DND-41 (cell line): ENCODE data around the gene PTF1A.

Source experiments
- ATAC-seq: fragments of 200-7000 bp; cut with Tn5 transposase; 3 replicates; pipeline ENCODE4 v1.9.1; 2021; ENCODE audit warnings: low read depth; ENCODE audit not compliant: insufficient read depth
- DNase-seq: peaks from one replicate; pipeline ENCODE4 v3.0.0-alpha.2; 2020
- H2AFZ ChIP-seq: 2 replicates; pipeline ENCODE4 v1.6.0; 2012; ENCODE audit warnings: low read depth, low read length
- H3K27ac ChIP-seq: 2 replicates; pipeline ENCODE4 v1.5.1; 2012; ENCODE audit warnings: low read length, inconsistent platforms
- H3K27me3 ChIP-seq: fragments of 200-600 bp; sonication (generic); 2 replicates; pipeline ENCODE4 v1.6.0; 2012; ENCODE audit warnings: low read length, mild to moderate bottlenecking, inconsistent platforms; ENCODE audit not compliant: insufficient read depth, poor library complexity
- H3K36me3 ChIP-seq: 2 replicates; pipeline ENCODE4 v1.5.1; 2012; ENCODE audit warnings: low read length, inconsistent platforms; ENCODE audit not compliant: insufficient read depth
- H3K4me1 ChIP-seq: 2 replicates; pipeline ENCODE4 v1.5.1; 2012; ENCODE audit warnings: mild to moderate bottlenecking, low read length; ENCODE audit not compliant: insufficient read depth
- H3K4me2 ChIP-seq: 2 replicates; pipeline ENCODE4 v1.6.0; 2012; ENCODE audit warnings: mild to moderate bottlenecking, moderate library complexity, low read length, inconsistent platforms; ENCODE audit not compliant: insufficient read depth
- H3K4me3 ChIP-seq, 2 experiments: fragments of 200-600 bp in 1 of 2; shearing (Covaris generic) in 1 of 2; 2 replicates each; pipeline ENCODE4 v1.5.1; 2012 to 2016; ENCODE audit warnings: inconsistent platforms in 2 of 2, low read length in 2 of 2, mild to moderate bottlenecking in 2 of 2, low read depth in 1 of 2, moderate library complexity in 1 of 2
- H3K79me2 ChIP-seq: 2 replicates; pipeline ENCODE4 v1.6.0; 2012; ENCODE audit warnings: low read length, inconsistent platforms; ENCODE audit not compliant: insufficient read depth
- H3K9ac ChIP-seq: 2 replicates; pipeline ENCODE4 v1.6.0; 2012; ENCODE audit warnings: low read depth, mild to moderate bottlenecking, inconsistent platforms, low read length, moderate library complexity
- H3K9me3 ChIP-seq: 2 replicates; pipeline ENCODE4 v1.5.1; 2012; ENCODE audit warnings: low read length, moderate library complexity, mild to moderate bottlenecking, inconsistent platforms; ENCODE audit not compliant: insufficient read depth, severe bottlenecking
- H4K20me1 ChIP-seq: 2 replicates; pipeline ENCODE4 v1.6.0; 2012; ENCODE audit warnings: low read length; ENCODE audit not compliant: insufficient read depth
- EZH2 ChIP-seq: IDR thresholded peaks from 3 replicates; pipeline ENCODE4 v1.6.1; 2012; ENCODE audit warnings: borderline replicate concordance, low read depth, mild to moderate bottlenecking, moderate library complexity, low read length, inconsistent platforms; ENCODE audit not compliant: severe bottlenecking
- TF ChIP-seq, protein P1 (sequence below): IDR thresholded peaks from 2 replicates; pipeline ENCODE4 v1.5.1; 2012; ENCODE audit warnings: borderline replicate concordance, low read length, moderate library complexity, mild to moderate bottlenecking; ENCODE audit not compliant: poor library complexity, severe bottlenecking; ENCODE audit errors: extremely low read depth

The PTF1A gene

DNA sequence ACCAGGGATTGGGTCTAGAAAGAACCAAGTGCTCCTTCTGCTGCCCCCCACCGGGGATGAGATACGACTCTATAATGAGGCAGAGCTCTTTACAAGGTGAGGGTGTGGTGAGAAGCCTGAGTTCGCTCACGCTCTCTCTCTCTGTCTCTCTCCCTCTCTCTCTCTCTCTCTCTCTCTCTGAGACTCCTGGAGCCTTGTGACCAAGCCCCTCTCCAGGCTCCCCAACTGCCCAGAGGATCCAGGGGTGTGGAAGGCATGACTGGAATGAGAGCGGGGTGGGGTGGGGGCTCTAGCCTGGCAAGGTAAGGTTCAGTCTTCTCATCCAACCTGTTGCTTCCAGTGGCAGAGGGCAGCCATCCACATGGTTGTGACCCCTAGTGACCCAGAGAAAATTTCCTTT lies 3.1 kb upstream of the PTF1A start:
- H3K4me1 ChIP-seq = no peaks in the 10 kb centered on the region
- H3K9me3 ChIP-seq = no peaks in the 10 kb centered on the region
- no peak overlapping the region for H3K4me3 ChIP-seq
- TF ChIP-seq, protein P1, sequence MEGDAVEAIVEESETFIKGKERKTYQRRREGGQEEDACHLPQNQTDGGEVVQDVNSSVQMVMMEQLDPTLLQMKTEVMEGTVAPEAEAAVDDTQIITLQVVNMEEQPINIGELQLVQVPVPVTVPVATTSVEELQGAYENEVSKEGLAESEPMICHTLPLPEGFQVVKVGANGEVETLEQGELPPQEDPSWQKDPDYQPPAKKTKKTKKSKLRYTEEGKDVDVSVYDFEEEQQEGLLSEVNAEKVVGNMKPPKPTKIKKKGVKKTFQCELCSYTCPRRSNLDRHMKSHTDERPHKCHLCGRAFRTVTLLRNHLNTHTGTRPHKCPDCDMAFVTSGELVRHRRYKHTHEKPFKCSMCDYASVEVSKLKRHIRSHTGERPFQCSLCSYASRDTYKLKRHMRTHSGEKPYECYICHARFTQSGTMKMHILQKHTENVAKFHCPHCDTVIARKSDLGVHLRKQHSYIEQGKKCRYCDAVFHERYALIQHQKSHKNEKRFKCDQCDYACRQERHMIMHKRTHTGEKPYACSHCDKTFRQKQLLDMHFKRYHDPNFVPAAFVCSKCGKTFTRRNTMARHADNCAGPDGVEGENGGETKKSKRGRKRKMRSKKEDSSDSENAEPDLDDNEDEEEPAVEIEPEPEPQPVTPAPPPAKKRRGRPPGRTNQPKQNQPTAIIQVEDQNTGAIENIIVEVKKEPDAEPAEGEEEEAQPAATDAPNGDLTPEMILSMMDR = no peak
- no peak for TF ChIP-seq EZH2
- H3K4me2 ChIP-seq = no peak overlapping the region
- no peaks in the 10 kb centered on the region for H3K79me2 ChIP-seq
- H2AFZ ChIP-seq = no peak overlapping the region
- H3K9ac ChIP-seq = no peak overlapping the region
- H4K20me1 ChIP-seq = no peaks in the 10 kb centered on the region
- no peaks in the 10 kb centered on the region for H3K36me3 ChIP-seq
- DNase-seq (no peak), ATAC-seq (no peak)
- no peak overlapping the region for H3K27ac ChIP-seq
- no peaks in the 10 kb centered on the region for H3K27me3 ChIP-seq

DNA sequence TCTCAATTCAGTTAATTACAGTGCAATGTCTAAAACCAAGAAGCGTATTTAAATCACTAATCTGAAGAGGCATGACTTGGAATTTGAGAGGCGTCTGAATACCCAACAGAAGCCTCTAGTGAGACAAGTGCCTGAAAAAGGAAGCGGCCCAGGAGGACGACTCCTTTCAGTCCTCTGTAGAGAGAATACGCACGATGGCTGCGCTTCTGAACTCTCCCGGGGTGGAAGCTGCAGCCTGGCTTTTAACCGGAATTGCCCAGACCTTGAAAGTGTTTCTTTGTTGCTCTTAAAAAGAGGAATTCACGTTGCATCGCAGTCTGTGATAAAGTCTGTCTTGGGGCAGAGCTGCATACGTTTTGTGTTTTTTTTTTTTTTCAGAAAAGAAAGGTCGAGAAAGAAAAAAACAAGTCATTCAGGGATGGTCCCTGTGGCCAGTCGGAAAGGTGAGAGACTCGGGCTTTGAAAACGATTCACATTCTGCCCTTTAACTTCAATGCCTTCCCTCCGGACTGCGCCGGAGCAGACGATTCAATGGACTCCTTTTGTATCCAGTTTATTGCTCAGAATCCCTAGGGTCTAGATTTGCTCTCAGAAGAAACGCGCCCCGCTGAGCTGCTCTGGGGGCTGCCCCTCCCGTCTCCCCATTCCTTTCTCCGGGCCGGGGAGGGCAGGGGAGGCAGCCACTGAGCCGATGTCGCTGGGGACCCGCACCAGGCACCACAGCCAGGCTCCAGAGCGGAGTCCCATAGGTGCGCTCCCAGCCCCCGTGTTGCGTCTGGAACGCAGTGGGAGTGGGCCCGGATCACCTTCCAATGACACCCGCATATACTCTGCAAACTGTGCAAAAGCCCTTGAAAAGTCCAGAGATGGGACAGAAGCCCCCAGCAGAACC lies 994 bp upstream of the PTF1A start:
- no peak overlapping the region for H2AFZ ChIP-seq
- no peaks in the 10 kb centered on the region for H4K20me1 ChIP-seq
- no peak overlapping the region for H3K4me2 ChIP-seq
- H3K36me3 ChIP-seq = no peaks in the 10 kb centered on the region
- no peaks in the 10 kb centered on the region for H3K9me3 ChIP-seq
- no peak for DNase-seq
- TF ChIP-seq, protein P1 = no peak
- no peak for TF ChIP-seq EZH2
- H3K27me3 ChIP-seq = no peaks in the 10 kb centered on the region
- H3K4me1 ChIP-seq = no peaks in the 10 kb centered on the region
- H3K79me2 ChIP-seq = no peaks in the 10 kb centered on the region
- no peak overlapping the region for H3K4me3 ChIP-seq
- ATAC-seq = no peak
- H3K27ac ChIP-seq = no peak overlapping the region
- no peak overlapping the region for H3K9ac ChIP-seq

DNA sequence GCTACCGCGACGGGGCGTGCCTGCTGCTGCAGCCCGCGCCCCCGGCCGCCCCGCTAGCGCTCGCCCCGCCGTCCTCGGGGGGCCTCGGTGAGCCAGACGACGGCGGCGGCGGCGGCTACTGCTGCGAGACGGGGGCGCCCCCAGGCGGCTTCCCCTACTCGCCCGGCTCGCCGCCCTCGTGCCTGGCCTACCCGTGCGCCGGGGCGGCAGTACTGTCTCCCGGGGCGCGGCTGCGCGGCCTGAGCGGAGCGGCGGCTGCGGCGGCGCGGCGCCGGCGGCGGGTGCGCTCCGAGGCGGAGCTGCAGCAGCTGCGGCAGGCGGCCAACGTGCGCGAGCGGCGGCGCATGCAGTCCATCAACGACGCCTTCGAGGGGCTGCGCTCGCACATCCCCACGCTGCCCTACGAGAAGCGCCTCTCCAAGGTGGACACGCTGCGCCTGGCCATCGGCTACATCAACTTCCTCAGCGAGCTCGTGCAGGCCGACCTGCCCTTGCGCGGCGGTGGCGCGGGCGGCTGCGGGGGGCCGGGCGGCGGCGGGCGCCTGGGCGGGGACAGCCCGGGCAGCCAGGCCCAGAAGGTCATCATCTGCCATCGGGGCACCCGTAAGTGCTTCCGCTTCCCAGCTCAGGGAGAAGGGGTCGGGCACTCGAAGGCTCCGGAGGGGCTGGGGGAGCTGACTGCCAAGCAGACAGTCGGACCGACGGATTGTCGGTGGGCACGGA lies 761 bp downstream of the PTF1A start:
- ATAC-seq (no peak), DNase-seq (no peak)
- Histone ChIP-seq H3K36me3 (no peaks in the 10 kb centered on the region), H3K4me1 (no peaks in the 10 kb centered on the region), H2AFZ (no peak overlapping the region), H3K27ac (no peak overlapping the region), H4K20me1 (no peaks in the 10 kb centered on the region), H3K27me3 (no peaks in the 10 kb centered on the region), H3K4me2 (no peak overlapping the region), H3K79me2 (no peaks in the 10 kb centered on the region), H3K4me3 (no peak overlapping the region), H3K9me3 (no peaks in the 10 kb centered on the region), H3K9ac (no peak overlapping the region)
- no peak for TF ChIP-seq EZH2
- TF ChIP-seq, protein P1 = no peak
